T47D (cell line): Measurements from ENCODE around the gene SFTA2.

Source experiments
- DNase-seq, 2 experiments: peaks; one replicate each; pipeline versions ENCODE4 v3.0.0 to v3.0.0-alpha.2; 2011 to 2012; ENCODE audit warnings: low read depth in 1 of 2, low spot score in 1 of 2
- JUND ChIP-seq: IDR thresholded peaks from 2 replicates; pipeline ENCODE4 v1.6.1; 2012; ENCODE audit warnings: low read depth
- in situ Hi-C: cut with HindIII; loops from 2 replicates; pipeline ENCODE4 v1.10.0; 2016; ENCODE audit warnings: low sequenced_read_pairs, low pct_unique_long_range_greater_than_20kb

Gene SFTA2

GRCh38 chr6:30957716-30958115 lies 25.7 kb upstream of the SFTA2 start:
- TF ChIP-seq JUND, result no peak
- no peak for DNase-seq
- in situ Hi-C loops, result no loop called here

GRCh38 chr6:30955367-30956042 lies 23.5 kb upstream of the SFTA2 start:
- in situ Hi-C loops, result no loop called here
- no peak for DNase-seq
- no peak for TF ChIP-seq JUND

GRCh38 chr6:30954631-30955366 lies 22.8 kb upstream of the SFTA2 start:
- in situ Hi-C loops, result no loop called here
- TF ChIP-seq JUND, result no peak
- DNase-seq, result no peak

GRCh38 chr6:30951907-30952469 lies 20.0 kb upstream of the SFTA2 start:
- no peak for TF ChIP-seq JUND
- no peak for DNase-seq
- in situ Hi-C loops, result no loop called here

GRCh38 chr6:30948811-30949210 lies 16.8 kb upstream of the SFTA2 start:
- DNase-seq, result no peak
- in situ Hi-C loops, result no loop called here
- no peak for TF ChIP-seq JUND

GRCh38 chr6:30947231-30947630 lies 15.3 kb upstream of the SFTA2 start:
- no peak for DNase-seq
- in situ Hi-C loops, result no loop called here

GRCh38 chr6:30945281-30945680 lies 13.3 kb upstream of the SFTA2 start:
- no peak for TF ChIP-seq JUND
- in situ Hi-C loops, result no loop called here
- DNase-seq, result no peak

More at GRCh38 chr6:30947231-30947630, 15.3 kb upstream of the SFTA2 start:
- TF ChIP-seq JUND, result no peak

- in situ Hi-C loops, result no loop called here
- DNase-seq, result no peak
- no peak for TF ChIP-seq JUND
Observed at GRCh38 chr6:30944051-30944450, 12.1 kb upstream of the SFTA2 start.

- TF ChIP-seq JUND, result no peak
- in situ Hi-C loops, result no loop called here
- DNase-seq, result peak; percentile 73 to 96
Observed at GRCh38 chr6:30942338-30943060, 10.5 kb upstream of the SFTA2 start.

- in situ Hi-C loops, result no loop called here
- TF ChIP-seq JUND, result no peak
- DNase-seq, result no peak
Observed at GRCh38 chr6:30940361-30940986, 8.5 kb upstream of the SFTA2 start, which contains the start of gene MUCL3. TSS of gene MUCL3 (plus strand) at chr6:30940973. CDS start at chr6:30941000, 27 bp downstream.

GRCh38 chr6:30939473-30939872 lies 7.5 kb upstream of the SFTA2 start:
- in situ Hi-C loops, result no loop called here

GRCh38 chr6:30938730-30939129 lies 6.8 kb upstream of the SFTA2 start:
- TF ChIP-seq JUND, result no peak
- no peak for DNase-seq
- in situ Hi-C loops, result no loop called here

More at GRCh38 chr6:30939473-30939872, 7.5 kb upstream of the SFTA2 start:
- TF ChIP-seq JUND, result no peak
- DNase-seq, result peak in 1 of 2 experiments; percentile 26
